Measurements from ENCODE around the gene DIPK1C. TPM values are rescaled to one million over a fixed set of nuclear protein-coding genes. Genes with fewer than 3 reads are reported as not detected.

DIPK1C gene
- total RNA-seq, 1 experiment from 2014 or later: not detected

DNA sequence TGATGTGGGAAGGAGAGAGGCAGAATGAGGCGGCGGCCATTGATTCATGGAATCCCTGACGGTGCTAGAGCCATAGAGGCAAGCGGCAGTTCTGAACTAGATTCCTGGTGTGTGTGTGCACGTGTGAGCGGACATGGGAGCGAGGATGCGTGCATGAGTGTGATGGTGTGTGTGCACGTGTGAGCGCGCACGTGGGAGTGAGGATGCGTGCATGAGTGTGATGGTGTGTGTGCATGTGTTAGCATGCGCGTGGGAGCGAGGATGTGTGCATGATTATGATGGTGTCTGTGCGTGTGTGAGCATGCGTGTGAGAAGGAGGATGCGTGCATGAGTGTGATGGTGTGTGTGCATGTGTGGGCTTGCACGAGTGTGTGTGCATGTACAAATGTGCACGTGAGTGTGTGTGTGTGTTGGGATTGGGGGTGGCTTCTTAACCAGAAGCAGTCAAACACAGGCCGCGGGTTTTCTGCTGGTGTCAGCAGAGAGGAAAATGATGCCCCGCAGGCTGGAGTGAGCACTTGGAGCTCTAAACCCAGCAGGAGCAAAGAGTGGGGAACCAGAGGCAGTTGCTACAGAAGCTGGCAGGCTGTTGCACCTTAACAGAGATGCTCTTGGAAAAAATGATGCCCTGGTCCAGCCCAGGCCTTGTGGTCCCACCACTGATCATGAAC is 29.5 kb downstream of the DIPK1C start (continued):
- TF ChIP-seq, protein P1, sequence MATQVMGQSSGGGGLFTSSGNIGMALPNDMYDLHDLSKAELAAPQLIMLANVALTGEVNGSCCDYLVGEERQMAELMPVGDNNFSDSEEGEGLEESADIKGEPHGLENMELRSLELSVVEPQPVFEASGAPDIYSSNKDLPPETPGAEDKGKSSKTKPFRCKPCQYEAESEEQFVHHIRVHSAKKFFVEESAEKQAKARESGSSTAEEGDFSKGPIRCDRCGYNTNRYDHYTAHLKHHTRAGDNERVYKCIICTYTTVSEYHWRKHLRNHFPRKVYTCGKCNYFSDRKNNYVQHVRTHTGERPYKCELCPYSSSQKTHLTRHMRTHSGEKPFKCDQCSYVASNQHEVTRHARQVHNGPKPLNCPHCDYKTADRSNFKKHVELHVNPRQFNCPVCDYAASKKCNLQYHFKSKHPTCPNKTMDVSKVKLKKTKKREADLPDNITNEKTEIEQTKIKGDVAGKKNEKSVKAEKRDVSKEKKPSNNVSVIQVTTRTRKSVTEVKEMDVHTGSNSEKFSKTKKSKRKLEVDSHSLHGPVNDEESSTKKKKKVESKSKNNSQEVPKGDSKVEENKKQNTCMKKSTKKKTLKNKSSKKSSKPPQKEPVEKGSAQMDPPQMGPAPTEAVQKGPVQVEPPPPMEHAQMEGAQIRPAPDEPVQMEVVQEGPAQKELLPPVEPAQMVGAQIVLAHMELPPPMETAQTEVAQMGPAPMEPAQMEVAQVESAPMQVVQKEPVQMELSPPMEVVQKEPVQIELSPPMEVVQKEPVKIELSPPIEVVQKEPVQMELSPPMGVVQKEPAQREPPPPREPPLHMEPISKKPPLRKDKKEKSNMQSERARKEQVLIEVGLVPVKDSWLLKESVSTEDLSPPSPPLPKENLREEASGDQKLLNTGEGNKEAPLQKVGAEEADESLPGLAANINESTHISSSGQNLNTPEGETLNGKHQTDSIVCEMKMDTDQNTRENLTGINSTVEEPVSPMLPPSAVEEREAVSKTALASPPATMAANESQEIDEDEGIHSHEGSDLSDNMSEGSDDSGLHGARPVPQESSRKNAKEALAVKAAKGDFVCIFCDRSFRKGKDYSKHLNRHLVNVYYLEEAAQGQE (IDR thresholded peaks at IDR 0.05; ENCODE audit: low read depth): no peak
- TF ChIP-seq ATF3 (IDR thresholded peaks at IDR 0.05) (no peak), CEBPB (IDR thresholded peaks at IDR 0.05; ENCODE audit: low read depth) (no peak)

DNA sequence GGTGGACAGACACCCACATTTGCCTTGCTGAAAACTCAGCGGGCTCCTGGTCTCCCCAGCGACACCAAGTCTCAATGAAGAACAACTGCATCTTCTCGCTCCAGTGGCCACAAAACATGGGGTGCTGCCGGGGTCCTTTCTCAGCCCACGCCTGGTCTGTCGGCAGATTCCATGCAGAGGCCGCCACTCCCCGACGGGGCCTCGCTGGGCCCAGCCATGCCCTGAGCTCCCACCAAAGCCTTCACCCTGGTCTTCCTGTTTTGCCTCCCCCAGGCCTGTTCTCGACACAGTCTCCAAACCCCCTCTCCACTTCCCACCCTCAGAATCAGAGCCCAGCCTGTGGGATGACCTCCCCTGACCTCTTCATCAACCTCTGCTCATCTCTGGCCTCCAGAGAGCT is 31.2 kb downstream of the DIPK1C start:
- no peak for TF ChIP-seq SP1 (IDR thresholded peaks at IDR 0.05; ENCODE audit: low read depth)
- TF ChIP-seq, protein P2, sequence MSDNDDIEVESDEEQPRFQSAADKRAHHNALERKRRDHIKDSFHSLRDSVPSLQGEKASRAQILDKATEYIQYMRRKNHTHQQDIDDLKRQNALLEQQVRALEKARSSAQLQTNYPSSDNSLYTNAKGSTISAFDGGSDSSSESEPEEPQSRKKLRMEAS (IDR thresholded peaks at IDR 0.05): no peak
- TF ChIP-seq ELF1 (IDR thresholded peaks at IDR 0.05; ENCODE audit: borderline replicate concordance, low read depth): no peak
- TF ChIP-seq TCF7L2 (IDR thresholded peaks at IDR 0.05; ENCODE audit: borderline replicate concordance, extremely low read depth, insufficient read depth, insufficient read length): no peak
- no peak for TF ChIP-seq ZFX (IDR thresholded peaks at IDR 0.05)
- TF ChIP-seq RAD21 (IDR thresholded peaks at IDR 0.05; ENCODE audit: low read depth): no peak
- TF ChIP-seq, protein P3, sequence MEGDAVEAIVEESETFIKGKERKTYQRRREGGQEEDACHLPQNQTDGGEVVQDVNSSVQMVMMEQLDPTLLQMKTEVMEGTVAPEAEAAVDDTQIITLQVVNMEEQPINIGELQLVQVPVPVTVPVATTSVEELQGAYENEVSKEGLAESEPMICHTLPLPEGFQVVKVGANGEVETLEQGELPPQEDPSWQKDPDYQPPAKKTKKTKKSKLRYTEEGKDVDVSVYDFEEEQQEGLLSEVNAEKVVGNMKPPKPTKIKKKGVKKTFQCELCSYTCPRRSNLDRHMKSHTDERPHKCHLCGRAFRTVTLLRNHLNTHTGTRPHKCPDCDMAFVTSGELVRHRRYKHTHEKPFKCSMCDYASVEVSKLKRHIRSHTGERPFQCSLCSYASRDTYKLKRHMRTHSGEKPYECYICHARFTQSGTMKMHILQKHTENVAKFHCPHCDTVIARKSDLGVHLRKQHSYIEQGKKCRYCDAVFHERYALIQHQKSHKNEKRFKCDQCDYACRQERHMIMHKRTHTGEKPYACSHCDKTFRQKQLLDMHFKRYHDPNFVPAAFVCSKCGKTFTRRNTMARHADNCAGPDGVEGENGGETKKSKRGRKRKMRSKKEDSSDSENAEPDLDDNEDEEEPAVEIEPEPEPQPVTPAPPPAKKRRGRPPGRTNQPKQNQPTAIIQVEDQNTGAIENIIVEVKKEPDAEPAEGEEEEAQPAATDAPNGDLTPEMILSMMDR (IDR thresholded peaks at IDR 0.05 in 2 of 3, conservative IDR thresholded peaks at IDR 0.05 in 1 of 3; ENCODE audit: borderline replicate concordance in 1 of 3, insufficient read depth in 1 of 3, low read depth in 2 of 3, low read length in 2 of 3): no peak
- TF ChIP-seq SRF (IDR thresholded peaks at IDR 0.05; ENCODE audit: low read depth): no peak
- TF ChIP-seq, protein P1 (IDR thresholded peaks at IDR 0.05; ENCODE audit: low read depth): no peak
- Histone ChIP-seq H3K4me1 (ENCODE audit: control insufficient read depth in 1 of 2, insufficient read depth in 2 of 2, low read length in 2 of 2) (no peaks in the 10 kb centered on the region), H3K9ac (ENCODE audit: low read length) (no peak overlapping the region), H4K20me1 (ENCODE audit: insufficient read depth) (no peaks in the 10 kb centered on the region), H3K9me2 (ENCODE audit: insufficient read depth) (no peaks in the 10 kb centered on the region), H3K4me2 (ENCODE audit: low read length) (no peak overlapping the region), H3K27me3 (ENCODE audit: insufficient read depth, low read length) (peaks cover 29% of the 10 kb centered on the region; the same call in 1 of the 2 replicates), H3K27ac (ENCODE audit: low read depth, low read length) (no peak overlapping the region), H3K4me3 (replicated peaks in 1 of 2; ENCODE audit: low read depth in 1 of 2, low read length in 2 of 2) (no peak overlapping the region), H3K36me3 (ENCODE audit: control insufficient read depth in 1 of 2, insufficient read depth in 2 of 2, low read length in 2 of 2) (no peaks in the 10 kb centered on the region), H2AFZ (ENCODE audit: low read depth, low read length, poor library complexity, severe bottlenecking) (no peak overlapping the region), H3K79me2 (ENCODE audit: insufficient read depth, low read length) (no peaks in the 10 kb centered on the region), H3K9me3 (ENCODE audit: control insufficient read depth in 1 of 2, insufficient read depth in 1 of 2, low read depth in 1 of 2, low read length in 2 of 2) (no peaks in the 10 kb centered on the region)
- intact Hi-C loops (cut with micrococcal nuclease): no loop called here
- DNase-seq (ENCODE audit: low read depth, low spot score) (no peak), ATAC-seq (no peak)
- ChIA-PET RAD21 (ENCODE audit: low non-redundant PET in 1 of 2, low total read pairs in 2 of 2, uncharacterized antibody in 2 of 2, unreplicated experiment in 2 of 2) (no interaction called here), POLR2A (no interaction called here), CTCF (no interaction called here)
- BruUV-seq (replicated peaks): no TSS peak
